OCI-LY7 (cell line): ENCODE results near the gene MARCO. TPM values are rescaled to one million over a fixed set of nuclear protein-coding genes. Genes with fewer than 3 reads are reported as not detected.
"Not testable (repeated sequence)": the region's sequence is repeated elsewhere in the genome, so short reads cannot be mapped to it uniquely, and the experiment has no call there.

Experiments used
- BruUV-seq: library from RNA; stranded (reverse); fragments of 400-500 nt; replicated peaks from 2 replicates; lab custom pipeline; 2021; lab: Mats Ljungman, UMichigan
- CTCF ChIA-PET: fragments of 300-600 bp; sonication (Branson Sonifier 250); formaldehyde crosslinking; loops from one replicate; lab custom pipeline; 2022; ENCODE audit warnings: antibody characterized with exemption; ENCODE audit not compliant: unreplicated experiment; lab: Charles Lee
- POLR2A ChIA-PET: fragments of 300-600 bp; sonication (Branson Sonifier 250); formaldehyde crosslinking; loops from one replicate; lab custom pipeline; 2022; ENCODE audit warnings: antibody characterized with exemption; lab: Charles Lee
- DNase-seq: peaks from one replicate; pipeline ENCODE4 v3.0.0-alpha.2; 2015; ENCODE audit warnings: low spot score
- H2AFZ ChIP-seq: fragments of 200-600 bp; sonication (generic), shearing (Covaris generic); 2 replicates; pipeline ENCODE4 v1.6.1; 2014; ENCODE audit warnings: mild to moderate bottlenecking, antibody characterized with exemption, low read length, moderate library complexity
- H3K27ac ChIP-seq: fragments of 200-600 bp; sonication (generic); 2 replicates; pipeline ENCODE4 v1.5.1; 2014; ENCODE audit warnings: mixed run types, low read depth, mild to moderate bottlenecking, moderate library complexity, low read length, inconsistent platforms; ENCODE audit not compliant: poor library complexity, severe bottlenecking
- H3K36me3 ChIP-seq: fragments of 200-600 bp; sonication (generic); 2 replicates; pipeline ENCODE4 v1.6.1; 2014; ENCODE audit warnings: mild to moderate bottlenecking, antibody characterized with exemption, low read length, moderate library complexity, mixed read lengths; ENCODE audit not compliant: insufficient read depth
- H3K4me1 ChIP-seq: fragments of 200-600 bp; sonication (generic); 2 replicates; pipeline ENCODE4 v1.5.1; 2014; ENCODE audit warnings: mild to moderate bottlenecking, low read length; ENCODE audit not compliant: insufficient read depth, poor library complexity, severe bottlenecking
- H3K4me2 ChIP-seq: fragments of 200-600 bp; sonication (generic); 2 replicates; pipeline ENCODE4 v1.6.1; 2014; ENCODE audit warnings: mild to moderate bottlenecking, low read length
- H3K4me3 ChIP-seq: fragments of 200-600 bp; sonication (generic); 2 replicates; pipeline ENCODE4 v1.5.1; 2014; ENCODE audit warnings: mild to moderate bottlenecking, low read depth, low read length; ENCODE audit not compliant: poor library complexity, severe bottlenecking
- H3K79me2 ChIP-seq: fragments of 200-600 bp; sonication (generic); 2 replicates; pipeline ENCODE4 v1.6.1; 2016; ENCODE audit warnings: low read depth, mild to moderate bottlenecking, low read length, moderate library complexity, mixed read lengths; ENCODE audit not compliant: insufficient read depth
- H3K9me2 ChIP-seq: fragments of 200-600 bp; sonication (generic); 2 replicates; pipeline ENCODE4 v1.6.1; 2016; ENCODE audit warnings: mild to moderate bottlenecking, low read length, mixed read lengths; ENCODE audit not compliant: insufficient read depth
- H3K9me3 ChIP-seq: fragments of 200-600 bp; sonication (generic); 2 replicates; pipeline ENCODE4 v1.6.1; 2014; ENCODE audit warnings: mild to moderate bottlenecking, mixed run types, low read length, mixed read lengths
- H4K20me1 ChIP-seq: fragments of 200-600 bp; sonication (generic); 2 replicates; pipeline ENCODE4 v1.6.1; 2014; ENCODE audit warnings: mild to moderate bottlenecking, antibody characterized with exemption, low read length, moderate library complexity, mixed read lengths; ENCODE audit not compliant: insufficient read depth
- CTCF ChIP-seq: fragments of 200-600 bp; sonication (generic); conservative IDR thresholded peaks from 2 replicates; pipeline ENCODE4 v1.5.1; 2014; ENCODE audit warnings: mild to moderate bottlenecking, antibody characterized with exemption, low read length, moderate library complexity, mixed read lengths
- EZH2phosphoT487 ChIP-seq: fragments of 200-600 bp; sonication (generic); IDR thresholded peaks from 2 replicates; pipeline ENCODE4 v1.6.1; 2018; ENCODE audit warnings: low read depth, borderline replicate concordance, mild to moderate bottlenecking, mixed run types, antibody characterized with exemption, low read length, moderate library complexity, mixed read lengths
- intact Hi-C: fragments of 100-400 bp; cut with micrococcal nuclease; formaldehyde crosslinking; loops from one replicate; pipeline ENCODE4 v1.10.0; 2022; ENCODE audit not compliant: unreplicated experiment
- total RNA-seq, 2 experiments: library from RNA; depleted of rRNA in 1 of 2; stranded (reverse); fragments of >200 nt in 1 of 2; shearing (Covaris generic) in 1 of 2; gene quantifications; 2 replicates each; pipeline ENCODE4 v1.2.3, GENCODE V29; 2014 to 2022

The MARCO gene
- total RNA-seq, 2 experiments from 2014 or later, result not detected

GRCh38 chr2:119028327-119029174, 86.6 kb downstream of the MARCO start:
- Histone ChIP-seq H3K9me3 (no peaks in the 10 kb centered on the region), H3K4me1 (no peaks in the 10 kb centered on the region), H3K9me2 (no peaks in the 10 kb centered on the region), H4K20me1 (no peaks in the 10 kb centered on the region), H3K79me2 (no peaks in the 10 kb centered on the region), H3K4me3 (no peak overlapping the region), H3K27ac (no peak overlapping the region), H3K4me2 (no peak overlapping the region), H3K36me3 (no peaks in the 10 kb centered on the region), H2AFZ (no peak overlapping the region)
- POLR2A ChIA-PET, result no interaction called here
- DNase-seq, result peak; percentile 27
- BruUV-seq, result no TSS peak
- CTCF ChIA-PET, result no interaction called here
- intact Hi-C loops, result loop anchor here (2.0 to 5.0 kb wide), 2 partner anchors 239 to 262 kb away; no protein-coding TSS in a partner anchor
- TF ChIP-seq CTCF, result peak; percentile 76
- TF ChIP-seq EZH2phosphoT487, result no peak

GRCh38 chr2:119029297-119029696, 87.3 kb downstream of the MARCO start:
- no peaks in the 10 kb centered on the region for H3K9me2 ChIP-seq
- H2AFZ ChIP-seq, result no peak overlapping the region
- intact Hi-C loops, result loop anchor here (2.0 to 5.0 kb wide), 2 partner anchors 238 to 262 kb away; no protein-coding TSS in a partner anchor
- no peaks in the 10 kb centered on the region for H3K9me3 ChIP-seq
- H3K4me3 ChIP-seq, result no peak overlapping the region
- no peak overlapping the region for H3K27ac ChIP-seq
- H3K4me1 ChIP-seq, result no peaks in the 10 kb centered on the region
- ChIA-PET POLR2A (no interaction called here), CTCF (no interaction called here)
- no peaks in the 10 kb centered on the region for H3K79me2 ChIP-seq
- TF ChIP-seq EZH2phosphoT487 (no peak), CTCF (no peak)
- no peaks in the 10 kb centered on the region for H3K36me3 ChIP-seq
- H3K4me2 ChIP-seq, result no peak overlapping the region
- BruUV-seq, result no TSS peak
- no peaks in the 10 kb centered on the region for H4K20me1 ChIP-seq
- no peak for DNase-seq

GRCh38 chr2:119037922-119038321, 95.9 kb downstream of the MARCO start:
- H3K36me3 ChIP-seq, CTCF ChIA-PET, H3K9me2 ChIP-seq, DNase-seq, POLR2A ChIA-PET, H3K27ac ChIP-seq, H3K4me2 ChIP-seq, H2AFZ ChIP-seq, BruUV-seq, H3K9me3 ChIP-seq, H3K79me2 ChIP-seq, intact Hi-C loops, H4K20me1 ChIP-seq, H3K4me1 ChIP-seq, H3K4me3 ChIP-seq: not testable (repeated sequence)
